ENCODE measurements around the gene TRPV5.

TRPV5 gene

GRCh38 chr7:142940966-142941535 is 7.5 kb upstream of the TRPV5 start:
- no peak for DNase-seq (ENCODE audit: low read depth in 2 of 2)

GRCh38 chr7:142939226-142939910 is 5.8 kb upstream of the TRPV5 start, which contains the start of gene LLCFC1:
Gene LLCFC1 (plus strand): TSS chr7:142939484. CDS start chr7:142939622, 138 bp downstream.
- no peak for DNase-seq (ENCODE audit: low read depth in 2 of 2)

- DNase-seq (ENCODE audit: low read depth in 2 of 2): no peak
Observed at GRCh38 chr7:142938611-142939010, 5.1 kb upstream of the TRPV5 start.

GRCh38 chr7:142935941-142936565 is 2.5 kb upstream of the TRPV5 start:
- no peak for DNase-seq (ENCODE audit: low read depth in 2 of 2)

GRCh38 chr7:142934056-142934455 is 510 bp upstream of the TRPV5 start:
- no peak for DNase-seq (ENCODE audit: low read depth in 2 of 2)

GRCh38 chr7:142933092-142933475 is 462 bp downstream of the TRPV5 start:
- DNase-seq (ENCODE audit: low read depth in 2 of 2): no peak

GRCh38 chr7:142932386-142933091 is 1.0 kb downstream of the TRPV5 start:
- DNase-seq (ENCODE audit: low read depth in 2 of 2): no peak

GRCh38 chr7:142930126-142930730 is 3.3 kb downstream of the TRPV5 start:
- DNase-seq (ENCODE audit: low read depth in 2 of 2): no peak

GRCh38 chr7:142927949-142928348 is 5.6 kb downstream of the TRPV5 start:
- no peak for DNase-seq (ENCODE audit: low read depth in 2 of 2)

GRCh38 chr7:142927085-142927745 is 6.3 kb downstream of the TRPV5 start:
- no peak for DNase-seq (ENCODE audit: low read depth in 2 of 2)

- DNase-seq (ENCODE audit: low read depth in 2 of 2): no peak
Observed at GRCh38 chr7:142925413-142925812, 8.1 kb downstream of the TRPV5 start.

- no peak for DNase-seq (ENCODE audit: low read depth in 2 of 2)
Observed at GRCh38 chr7:142923391-142923790, 10.2 kb downstream of the TRPV5 start.

GRCh38 chr7:142919656-142920055 is 13.9 kb downstream of the TRPV5 start:
- DNase-seq (ENCODE audit: low read depth in 2 of 2): no peak

- no peak for DNase-seq (ENCODE audit: low read depth in 2 of 2)
Observed at GRCh38 chr7:142918901-142919300, 14.6 kb downstream of the TRPV5 start.

- no peak for DNase-seq (ENCODE audit: low read depth in 2 of 2)
Observed at GRCh38 chr7:142917447-142917846, 16.1 kb downstream of the TRPV5 start.

- no peak for DNase-seq (ENCODE audit: low read depth in 2 of 2)
Observed at GRCh38 chr7:142916508-142916907, 17.0 kb downstream of the TRPV5 start.

- DNase-seq (ENCODE audit: low read depth in 2 of 2): no peak
Observed at GRCh38 chr7:142915315-142915714, 18.2 kb downstream of the TRPV5 start.

- DNase-seq (ENCODE audit: low read depth in 2 of 2): no peak
Observed at GRCh38 chr7:142914121-142914520, 19.4 kb downstream of the TRPV5 start.

GRCh38 chr7:142913566-142913965 is 20.0 kb downstream of the TRPV5 start:
- no peak for DNase-seq (ENCODE audit: low read depth in 2 of 2)

GRCh38 chr7:142913051-142913450 is 20.5 kb downstream of the TRPV5 start:
- DNase-seq (ENCODE audit: low read depth in 2 of 2): no peak

- DNase-seq (ENCODE audit: low read depth in 2 of 2): no peak
Observed at GRCh38 chr7:142910481-142910880, 23.1 kb downstream of the TRPV5 start.

- DNase-seq (ENCODE audit: low read depth in 2 of 2): no peak
Observed at GRCh38 chr7:142910031-142910433, 23.5 kb downstream of the TRPV5 start.
